HG03060 (cell line): ENCODE data around the gene MYL5.
"Not testable (repeated sequence)": the region's sequence is repeated elsewhere in the genome, so short reads cannot be mapped to it uniquely, and the experiment has no call there.

Experiments used
- ATAC-seq: cut with Tn5 transposase; IDR thresholded peaks from one replicate; pipeline ENCODE4 v1.9.1; 2021; ENCODE audit warnings: low read depth, moderate number of reproducible peaks; ENCODE audit not compliant: unreplicated experiment

Gene MYL5

GRCh38 chr4:669806-670559 lies 4.4 kb upstream of the MYL5 start:
- ATAC-seq = not testable (repeated sequence)

GRCh38 chr4:671769-672168 lies 2.6 kb upstream of the MYL5 start:
- ATAC-seq = no peak

DNA sequence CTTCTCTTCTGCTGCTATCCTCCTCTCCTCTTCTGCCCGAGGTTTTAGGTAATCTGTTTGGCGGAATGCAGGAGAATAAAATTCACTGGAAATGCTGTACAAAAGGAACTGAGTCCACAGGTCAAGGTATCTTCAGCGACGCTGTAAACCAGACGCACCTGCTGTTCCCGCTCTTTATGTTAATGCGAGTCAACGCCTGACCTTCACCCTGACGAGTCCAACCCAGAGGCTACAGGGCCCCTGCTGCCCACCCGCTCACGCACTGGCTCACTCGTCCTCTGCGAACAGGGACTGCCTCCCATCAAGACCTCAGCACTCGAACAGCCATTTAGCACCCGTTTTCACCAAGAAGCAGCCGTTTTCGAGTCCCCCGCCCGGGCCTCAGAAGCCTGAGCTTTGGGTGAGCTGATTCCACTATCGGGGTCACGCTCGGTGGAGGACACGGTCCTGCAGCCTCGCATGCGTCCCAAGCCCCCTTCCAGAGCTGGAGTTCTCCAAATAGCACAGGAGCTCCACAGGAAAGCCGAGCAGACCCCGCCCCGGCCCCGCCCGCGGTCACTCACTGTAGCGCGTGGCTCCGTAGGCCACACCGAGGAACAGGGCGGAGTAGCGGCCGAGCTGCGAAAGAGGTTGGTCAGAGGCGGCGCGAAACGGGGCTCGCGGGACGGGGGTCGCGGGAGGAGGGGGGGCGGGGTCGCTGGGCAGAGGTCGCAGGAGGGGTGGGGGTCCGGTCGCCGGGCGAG lies 822 bp upstream of the MYL5 start:
- ATAC-seq = no peak

GRCh38 chr4:675036-675882 lies 917 bp downstream of the MYL5 start:
- no peak for ATAC-seq

- no peak for ATAC-seq
Measured at GRCh38 chr4:675980-676870, 1.9 kb downstream of the MYL5 start.

- no peak for ATAC-seq
Measured at GRCh38 chr4:676871-677235, 2.5 kb downstream of the MYL5 start.

DNA sequence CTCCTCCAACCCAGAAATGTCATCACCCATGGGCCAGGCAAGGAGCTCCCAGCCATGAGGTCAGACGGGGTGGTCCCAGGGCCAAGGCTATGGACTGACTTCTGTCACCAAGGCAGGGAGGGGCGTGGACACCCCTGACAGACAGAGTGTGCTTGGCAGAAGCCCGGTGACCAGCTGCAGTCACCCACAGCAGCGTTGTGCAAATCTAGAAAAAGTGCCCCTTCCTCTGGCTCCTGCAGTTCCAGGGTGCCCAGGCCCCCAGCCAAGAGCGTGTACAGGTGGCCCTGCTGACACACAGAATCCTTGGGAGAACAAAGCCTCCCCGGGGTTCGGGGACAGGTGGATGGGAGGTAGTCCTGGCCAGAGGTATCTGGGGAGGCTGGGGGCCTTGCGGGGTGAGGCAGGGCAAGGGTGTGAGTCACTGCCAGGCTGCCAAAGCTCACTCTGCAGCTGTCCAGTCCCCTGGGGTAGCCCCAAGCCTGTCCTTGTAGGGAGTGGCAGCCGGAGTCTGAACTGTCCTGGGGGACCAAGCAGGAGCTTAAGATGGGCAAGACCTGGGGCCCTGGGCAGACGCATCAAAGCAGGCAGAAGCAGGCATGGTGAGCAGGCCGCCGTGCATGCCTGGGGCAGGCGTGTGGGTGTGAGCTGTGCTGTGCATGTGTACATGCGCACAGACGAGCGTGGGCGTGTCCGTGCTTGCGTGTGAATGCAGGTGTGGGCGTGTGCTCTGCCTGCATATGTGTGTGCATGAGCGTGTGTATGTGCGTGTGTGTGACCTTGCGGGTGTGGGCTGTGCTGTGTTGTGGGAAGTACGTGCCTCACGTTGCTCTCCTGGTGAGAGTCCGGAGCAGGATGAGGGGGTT lies 3.3 kb downstream of the MYL5 start:
- no peak for ATAC-seq

- ATAC-seq = no peak
Measured at GRCh38 chr4:678331-679103, 4.2 kb downstream of the MYL5 start.

DNA sequence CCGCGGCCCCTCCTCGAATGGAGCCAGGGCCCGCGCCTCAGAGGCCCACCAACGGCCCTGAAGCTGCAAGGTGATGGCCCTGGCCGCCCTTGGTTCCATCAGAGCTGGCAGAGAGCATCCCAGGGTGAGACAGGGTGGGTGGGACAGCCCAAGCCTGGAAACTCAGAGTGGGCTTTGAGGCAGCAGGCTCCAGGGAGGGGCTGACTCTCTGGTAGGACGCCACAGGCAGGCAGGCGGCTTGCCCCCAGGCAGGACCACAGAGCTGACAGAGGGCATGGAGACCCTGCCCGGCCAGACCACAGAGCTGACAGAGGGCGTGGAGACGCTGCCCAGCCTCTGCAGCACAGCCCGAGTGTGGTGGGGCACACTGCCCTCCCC lies 4.8 kb downstream of the MYL5 start:
- no peak for ATAC-seq

- ATAC-seq = no peak
Measured at GRCh38 chr4:679629-680028, 5.3 kb downstream of the MYL5 start.

DNA sequence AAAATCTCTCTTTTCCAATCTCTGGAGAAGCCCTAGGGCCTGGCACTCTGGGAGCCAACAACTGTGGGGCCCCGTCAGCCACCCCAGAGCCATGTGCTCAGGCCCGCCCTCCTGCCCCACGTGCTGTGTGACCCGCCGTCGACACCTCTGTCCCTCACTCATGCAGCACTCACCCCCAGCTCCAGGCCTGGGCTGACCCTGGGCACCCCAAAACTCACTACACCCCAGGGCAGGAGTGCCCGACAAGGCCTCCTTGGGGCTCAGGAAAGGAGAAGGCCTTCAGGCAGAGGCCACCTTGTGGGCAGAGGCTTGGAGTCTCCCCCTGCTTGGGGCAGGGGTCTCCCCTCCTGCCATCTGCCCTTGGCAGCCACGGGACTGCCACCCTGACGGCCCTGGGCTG lies 5.7 kb downstream of the MYL5 start:
- ATAC-seq = no peak

DNA sequence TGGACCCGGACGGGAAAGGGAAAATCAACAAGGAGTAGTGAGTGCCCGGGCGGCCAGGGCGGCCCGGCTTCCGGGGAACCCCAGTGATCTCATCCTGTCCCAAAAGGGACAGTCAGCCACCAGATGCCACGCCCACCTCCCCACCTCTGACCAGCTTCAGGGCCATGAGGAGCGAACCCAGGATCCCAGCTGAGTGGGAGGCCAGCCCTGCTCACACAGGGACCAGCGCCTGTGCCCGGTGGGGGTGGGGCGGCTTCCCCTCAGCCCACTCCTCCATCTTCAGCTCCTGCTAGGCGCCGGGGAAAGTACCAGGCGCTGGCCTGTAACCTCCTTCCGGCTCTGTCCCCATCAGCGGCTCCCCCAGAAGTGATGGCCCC lies 6.2 kb downstream of the MYL5 start:
- no peak for ATAC-seq

- ATAC-seq = no peak
Measured at GRCh38 chr4:680928-681645, 6.7 kb downstream of the MYL5 start.

- no peak for ATAC-seq
Measured at GRCh38 chr4:681736-682451, 7.6 kb downstream of the MYL5 start.

DNA sequence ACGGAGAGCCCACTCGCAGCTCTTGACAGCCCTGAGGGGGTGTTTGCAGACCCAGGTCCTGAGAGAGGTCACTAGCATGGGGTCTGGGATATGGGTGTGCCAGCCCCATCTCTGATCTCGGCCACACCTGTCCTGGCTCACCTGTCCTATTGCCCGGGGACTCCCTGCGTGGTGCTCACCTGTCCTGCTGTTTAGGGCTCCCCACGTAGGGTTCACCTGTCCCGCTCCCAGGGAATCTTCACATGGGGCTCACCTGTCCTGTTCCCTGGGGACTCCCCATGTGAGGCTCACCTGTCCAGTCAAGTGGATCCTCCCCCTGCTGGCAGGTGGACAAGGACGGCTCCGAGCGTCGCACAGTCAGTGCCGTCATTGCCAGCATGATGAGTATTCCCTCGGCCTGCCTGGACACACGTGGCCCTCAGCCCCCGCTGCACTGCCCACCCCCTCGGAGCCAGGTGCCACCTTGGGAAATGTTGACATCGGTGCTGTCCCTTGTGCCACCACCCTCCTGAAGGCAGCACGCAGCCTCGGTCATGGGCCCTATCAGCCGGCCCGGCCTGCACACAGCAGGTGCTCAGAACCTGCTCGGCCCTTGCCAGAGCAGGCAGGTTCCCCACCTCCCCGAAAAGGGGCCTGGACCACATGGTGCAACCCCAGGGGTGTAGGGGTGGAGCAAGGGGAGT lies 8.3 kb downstream of the MYL5 start:
- no peak for ATAC-seq

DNA sequence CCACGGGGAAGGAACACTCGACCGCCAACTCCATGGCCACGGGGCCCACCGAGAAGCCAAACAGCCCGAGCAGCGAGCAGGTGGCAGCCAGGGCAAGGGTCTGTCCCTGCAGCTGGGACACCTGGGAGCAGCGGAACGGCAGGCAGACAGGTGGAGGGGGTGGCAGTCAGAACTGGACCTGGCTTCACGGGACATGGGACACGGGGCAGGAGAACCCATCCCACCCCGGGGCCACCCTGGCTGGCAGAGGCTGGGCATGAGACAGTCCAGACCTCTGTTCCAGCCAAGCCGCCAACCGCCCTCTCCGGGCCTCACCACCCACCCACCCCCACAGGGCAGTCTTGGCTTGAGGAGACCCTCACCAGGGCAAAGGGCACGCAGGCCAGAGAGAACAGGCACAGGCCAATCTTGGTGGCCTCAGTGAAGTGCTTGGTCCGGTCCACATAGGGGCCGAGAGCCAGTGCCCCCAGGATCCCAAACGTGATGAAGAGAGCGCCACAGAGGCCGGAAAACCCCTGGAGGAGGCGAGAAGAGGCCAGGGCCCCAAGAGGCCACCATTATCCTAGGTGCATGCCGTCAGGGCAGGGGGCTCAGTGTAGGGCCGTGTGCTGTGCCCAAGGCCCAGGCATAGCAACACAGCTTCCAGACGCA lies 9.0 kb downstream of the MYL5 start:
- no peak for ATAC-seq
